ENCODE measurements around the gene RFC4. TPM values are rescaled to one million over a fixed set of nuclear protein-coding genes. Genes with fewer than 3 reads are reported as not detected.

The RFC4 gene
- total and polyA plus RNA-seq, 7 donors: 8.7 to 30.3 (median 16.4) TPM

DNA sequence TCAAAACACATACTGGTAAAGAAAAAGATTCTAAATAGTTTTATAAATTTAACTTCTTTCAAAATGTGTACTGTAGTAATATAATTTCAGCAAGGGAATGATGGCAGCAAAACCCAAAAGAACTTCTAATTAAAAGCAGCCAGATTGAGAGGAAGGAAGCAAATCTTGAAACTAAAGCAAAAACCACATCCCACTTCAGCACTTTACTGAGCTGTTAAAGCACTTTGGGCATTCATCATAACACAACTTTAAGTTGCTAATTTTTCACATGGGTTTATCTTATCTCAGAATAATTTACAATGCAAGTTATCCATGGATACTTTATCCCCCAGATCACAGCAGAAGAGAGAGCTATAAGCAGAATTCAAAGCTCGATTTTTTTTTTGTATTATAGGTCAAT is 6.0 kb downstream of the RFC4 start:
- Histone ChIP-seq H3K27me3 (no peaks in the 10 kb centered on the region), H3K9me3 (no peaks in the 10 kb centered on the region), H3K36me3 (peaks cover 0 to 63% (median 4%) of the 10 kb centered on the region in 4 donors), H3K4me1 (peaks cover 0 to 5% (median 4%) of the 10 kb centered on the region in 4 donors), H3K4me3 (no peak overlapping the region), H3K27ac (no peak overlapping the region)
- DNase-seq: no peak
- intact Hi-C loops (cut with DNase I): no loop called here
- TF ChIP-seq EP300 (IDR thresholded peaks at IDR 0.05) (no peak), POLR2AphosphoS5 (IDR thresholded peaks at IDR 0.05) (no peak)
- TF ChIP-seq, protein P1, sequence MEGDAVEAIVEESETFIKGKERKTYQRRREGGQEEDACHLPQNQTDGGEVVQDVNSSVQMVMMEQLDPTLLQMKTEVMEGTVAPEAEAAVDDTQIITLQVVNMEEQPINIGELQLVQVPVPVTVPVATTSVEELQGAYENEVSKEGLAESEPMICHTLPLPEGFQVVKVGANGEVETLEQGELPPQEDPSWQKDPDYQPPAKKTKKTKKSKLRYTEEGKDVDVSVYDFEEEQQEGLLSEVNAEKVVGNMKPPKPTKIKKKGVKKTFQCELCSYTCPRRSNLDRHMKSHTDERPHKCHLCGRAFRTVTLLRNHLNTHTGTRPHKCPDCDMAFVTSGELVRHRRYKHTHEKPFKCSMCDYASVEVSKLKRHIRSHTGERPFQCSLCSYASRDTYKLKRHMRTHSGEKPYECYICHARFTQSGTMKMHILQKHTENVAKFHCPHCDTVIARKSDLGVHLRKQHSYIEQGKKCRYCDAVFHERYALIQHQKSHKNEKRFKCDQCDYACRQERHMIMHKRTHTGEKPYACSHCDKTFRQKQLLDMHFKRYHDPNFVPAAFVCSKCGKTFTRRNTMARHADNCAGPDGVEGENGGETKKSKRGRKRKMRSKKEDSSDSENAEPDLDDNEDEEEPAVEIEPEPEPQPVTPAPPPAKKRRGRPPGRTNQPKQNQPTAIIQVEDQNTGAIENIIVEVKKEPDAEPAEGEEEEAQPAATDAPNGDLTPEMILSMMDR (IDR thresholded peaks at IDR 0.05): no peak
- WGBS, 2 donors: 96 to 97% methylated on average over 1 of the region's 1 CpG

DNA sequence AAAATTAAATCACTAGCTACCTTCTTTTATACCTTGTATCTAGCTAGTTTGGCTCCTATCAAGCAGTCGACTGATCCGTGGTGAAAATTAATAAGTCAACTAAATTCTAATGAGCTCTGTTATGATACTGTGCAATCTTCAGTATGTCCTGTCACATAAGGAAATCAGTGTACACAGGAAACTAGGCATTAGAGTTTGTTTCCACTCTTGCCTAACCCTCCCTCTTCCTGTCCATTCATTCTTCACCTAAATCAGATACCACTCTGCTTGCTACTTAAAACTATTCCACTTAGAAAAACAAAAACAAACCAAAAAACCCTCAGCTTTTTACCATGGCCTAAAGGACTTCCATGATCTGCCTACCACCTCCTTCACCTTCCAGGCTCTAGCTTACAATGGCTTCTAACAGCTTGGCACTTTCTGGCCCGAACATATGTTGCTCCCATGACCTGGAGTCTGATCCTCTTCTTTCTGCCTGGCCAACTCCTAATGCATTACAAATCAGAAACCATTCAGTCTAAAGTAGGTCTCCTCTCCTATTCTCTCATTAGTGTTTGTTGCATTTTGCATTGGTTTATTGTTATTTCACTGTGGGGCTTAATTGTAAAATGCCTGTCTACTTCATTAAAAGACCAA is 7.9 kb downstream of the RFC4 start:
- Histone ChIP-seq H3K4me3 (no peak overlapping the region), H3K27me3 (no peaks in the 10 kb centered on the region), H3K36me3 (peaks cover 0 to 74% (median 4%) of the 10 kb centered on the region in 4 donors), H3K9me3 (no peaks in the 10 kb centered on the region), H3K27ac (no peak overlapping the region), H3K4me1 (no peaks in the 10 kb centered on the region)
- no peak for DNase-seq
- 88 to 91% methylated on average over 3 of the region's 3 CpGs for WGBS, 2 donors
- TF ChIP-seq, protein P1 (IDR thresholded peaks at IDR 0.05): no peak
- TF ChIP-seq EP300 (IDR thresholded peaks at IDR 0.05): no peak
- no peak for TF ChIP-seq POLR2AphosphoS5 (IDR thresholded peaks at IDR 0.05)
- no peak for TF ChIP-seq POLR2A (IDR thresholded peaks at IDR 0.05)
- intact Hi-C loops (cut with DNase I): no loop called here

DNA sequence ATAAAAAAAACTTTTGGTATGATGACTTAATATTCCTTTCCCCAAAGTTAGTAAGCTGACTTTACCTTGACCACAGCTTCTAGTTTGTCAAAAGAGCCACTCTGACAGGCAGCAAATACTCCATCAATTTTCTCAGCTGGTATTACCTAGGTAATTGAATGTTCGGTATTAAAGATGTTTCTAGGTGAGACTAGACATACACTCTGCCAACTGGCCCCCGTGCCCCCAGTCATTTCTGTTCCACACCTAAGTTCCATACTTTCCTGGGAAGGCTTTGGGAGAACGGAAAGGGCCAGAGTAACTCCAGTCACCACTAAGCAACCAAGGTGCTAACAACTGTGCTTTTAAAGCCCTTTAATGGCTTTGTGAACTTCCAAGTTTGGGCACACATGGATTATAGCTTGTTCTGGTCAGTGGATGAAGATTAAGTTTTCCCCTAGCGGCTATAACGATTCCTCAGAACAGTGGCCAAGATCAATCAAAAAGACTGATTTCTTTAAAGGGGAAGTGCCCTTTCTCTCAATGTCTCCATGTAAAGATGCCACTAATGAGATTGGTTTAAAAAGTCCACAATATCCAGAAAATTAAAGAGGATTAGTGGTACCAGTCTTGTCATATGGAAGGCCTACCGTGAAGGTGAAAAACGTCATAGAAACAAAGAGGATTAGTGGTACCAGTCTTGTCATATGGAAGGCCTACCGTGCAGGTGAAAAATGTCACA is 15.9 kb downstream of the RFC4 start:
- Histone ChIP-seq H3K4me3 (no peak overlapping the region), H3K27ac (peak overlapping the region in 2 of 4 donors; percentile 4 to 15), H3K9me3 (no peaks in the 10 kb centered on the region), H3K4me1 (peaks cover 0 to 36% (median 33%) of the 10 kb centered on the region in 4 donors), H3K27me3 (no peaks in the 10 kb centered on the region), H3K36me3 (peaks cover 21 to 86% (median 42%) of the 10 kb centered on the region in 4 donors)
- DNase-seq: no peak
- intact Hi-C loops (cut with DNase I): no loop called here
- WGBS, 2 donors: 68 to 77% methylated on average over 8 of the region's 8 CpGs
- TF ChIP-seq POLR2AphosphoS5 (IDR thresholded peaks at IDR 0.05) (peak in 1 of 4 donors; percentile 9), EP300 (IDR thresholded peaks at IDR 0.05) (no peak)

DNA sequence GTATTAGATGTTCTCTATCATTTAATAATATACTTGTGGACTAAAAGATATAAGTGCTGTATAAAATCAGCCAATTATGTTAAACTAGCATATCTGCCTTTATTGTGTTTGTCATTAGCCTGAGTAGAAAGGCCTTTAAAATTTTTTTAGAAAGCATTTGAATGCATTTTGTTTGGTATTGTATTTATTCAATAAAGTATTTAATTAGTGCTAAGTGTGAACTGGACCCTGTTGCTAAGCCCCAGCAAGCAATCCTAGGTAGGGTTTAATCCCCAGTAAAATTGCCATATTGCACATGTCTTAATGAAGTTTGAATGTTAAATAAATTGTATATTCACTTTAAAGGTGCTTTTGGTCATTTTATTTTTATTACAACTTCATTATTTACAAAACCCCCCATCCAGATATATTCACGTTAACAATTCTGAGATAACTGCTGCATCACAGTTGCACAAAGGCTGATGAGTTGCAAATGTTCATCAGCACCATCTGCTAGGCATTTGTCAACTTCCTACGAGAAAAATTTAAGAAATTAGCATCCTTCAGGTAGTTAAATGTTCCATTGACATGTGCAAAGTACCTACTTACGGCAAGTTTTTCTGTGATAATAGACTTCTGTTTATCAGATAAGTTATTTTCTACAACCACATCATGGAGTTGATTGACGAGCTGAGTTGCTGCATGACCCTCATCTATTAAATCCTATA is 16.6 kb downstream of the RFC4 start:
- WGBS, 2 donors: 40 to 52% methylated on average over 4 of the region's 4 CpGs
- Histone ChIP-seq H3K9me3 (no peaks in the 10 kb centered on the region), H3K27ac (no peak overlapping the region), H3K36me3 (peaks cover 28 to 91% (median 49%) of the 10 kb centered on the region in 4 donors), H3K4me1 (peaks cover 0 to 44% (median 40%) of the 10 kb centered on the region in 4 donors), H3K27me3 (no peaks in the 10 kb centered on the region), H3K4me3 (no peak overlapping the region)
- intact Hi-C loops (cut with DNase I): no loop called here
- no peak for DNase-seq
- TF ChIP-seq POLR2A (IDR thresholded peaks at IDR 0.05) (no peak), EP300 (IDR thresholded peaks at IDR 0.05) (no peak), POLR2AphosphoS5 (IDR thresholded peaks at IDR 0.05) (no peak)

DNA sequence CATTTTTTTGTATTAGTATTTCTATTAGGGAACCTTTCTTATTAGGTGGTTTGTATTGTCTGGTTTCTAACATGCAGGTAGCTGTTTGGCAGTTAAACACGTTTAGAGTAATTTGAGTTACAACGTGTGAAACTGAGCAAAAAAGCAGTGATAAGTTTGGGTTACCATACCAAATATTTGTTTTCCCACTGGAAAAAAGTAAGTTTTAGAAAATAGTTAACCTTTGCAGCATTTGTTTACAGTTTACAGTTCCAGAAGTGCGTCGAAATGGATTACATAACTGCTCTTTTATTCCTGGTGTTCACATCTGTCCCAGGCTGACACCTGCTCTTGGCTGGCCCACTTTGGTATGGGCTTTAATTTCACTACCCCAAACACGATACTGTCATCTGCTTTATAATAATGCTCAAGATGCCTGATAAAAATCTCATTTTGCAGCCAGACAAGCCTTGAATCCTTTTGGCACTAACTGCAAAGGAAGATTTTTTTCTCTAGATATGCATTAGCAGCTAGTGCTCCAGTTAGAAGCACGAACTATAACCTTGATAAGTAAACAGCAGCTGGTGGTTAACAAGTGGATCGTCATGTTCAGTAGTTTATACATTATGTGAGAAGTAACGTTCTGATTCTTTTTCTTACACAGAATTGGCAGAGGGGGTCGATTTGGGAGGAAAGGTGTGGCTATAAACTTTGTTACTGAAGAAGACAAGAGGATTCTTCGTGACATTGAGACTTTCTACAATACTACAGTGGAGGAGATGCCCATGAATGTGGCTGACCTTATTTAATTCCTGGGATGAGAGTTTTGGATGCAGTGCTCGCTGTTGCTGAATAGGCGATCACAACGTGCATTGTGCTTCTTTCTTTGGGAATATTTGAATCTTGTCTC is 17.6 kb downstream of the RFC4 start:
- intact Hi-C loops (cut with DNase I): no loop called here
- TF ChIP-seq EP300 (IDR thresholded peaks at IDR 0.05) (no peak), POLR2AphosphoS5 (IDR thresholded peaks at IDR 0.05) (peak in 1 of 4 donors; percentile 2)

More for the DNA sequence above, 17.6 kb downstream of the RFC4 start:
- H3K27me3 ChIP-seq: no peaks in the 10 kb centered on the region
- H3K9me3 ChIP-seq: no peaks in the 10 kb centered on the region
- H3K27ac ChIP-seq: no peak overlapping the region
- no peak overlapping the region for H3K4me3 ChIP-seq
- H3K4me1 ChIP-seq: peaks cover 0 to 49% (median 41%) of the 10 kb centered on the region in 4 donors
- 35 to 59% methylated on average over 13 of the region's 13 CpGs for WGBS, 2 donors
- DNase-seq: no peak
- H3K36me3 ChIP-seq: peaks cover 28 to 85% (median 51%) of the 10 kb centered on the region in 4 donors
